Activated CD4-positive, alpha-beta memory T cell treated with anti-CD3 and anti-CD28 coated beads for 36 hours (primary cell): Measurements from ENCODE around the gene SEPTIN1. TPM values are rescaled to one million over a fixed set of nuclear protein-coding genes. Genes with fewer than 3 reads are reported as not detected.

Experiments
- CTCF ChIA-PET: fragments of 350-600 bp; sonication (Branson Sonifier 250); formaldehyde crosslinking; loops from one replicate; lab custom pipeline; 2021; ENCODE audit warnings: antibody characterized with exemption, inconsistent platforms; lab: Charles Lee
- POLR2A ChIA-PET: fragments of 350-600 bp; sonication (Branson Sonifier 250); formaldehyde crosslinking; loops from one replicate; lab custom pipeline; 2021; ENCODE audit warnings: antibody characterized with exemption; lab: Charles Lee
- DNase-seq: peaks from one replicate; pipeline ENCODE4 v3.0.0-alpha.2; 2020
- H3K27ac Mint-ChIP-seq: one replicate; pipeline ENCODE4 v1.8.0; 2021; ENCODE audit warnings: mixed read lengths
- H3K27me3 Mint-ChIP-seq: one replicate; pipeline ENCODE4 v1.8.0; 2021; ENCODE audit warnings: mixed read lengths
- H3K36me3 Mint-ChIP-seq: one replicate; pipeline ENCODE4 v1.8.0; 2021; ENCODE audit warnings: mixed read lengths
- H3K4me1 Mint-ChIP-seq: one replicate; pipeline ENCODE4 v1.8.0; 2021; ENCODE audit warnings: low read depth, mixed read lengths
- H3K4me3 Mint-ChIP-seq: one replicate; pipeline ENCODE4 v1.8.0; 2021; ENCODE audit warnings: mild to moderate bottlenecking, mixed read lengths
- H3K9me3 Mint-ChIP-seq: one replicate; pipeline ENCODE4 v1.8.0; 2021; ENCODE audit warnings: mixed read lengths
- intact Hi-C: fragments of 100-400 bp; cut with micrococcal nuclease; formaldehyde crosslinking; loops from one replicate; pipeline ENCODE4 v1.15.1; 2023
- total RNA-seq, 2 experiments: library from RNA; stranded (reverse); gene quantifications; one replicate each; pipeline ENCODE4 v1.2.3, GENCODE V29; 2021

Gene SEPTIN1
- total RNA-seq, 2 experiments from 2014 or later = 199 to 202 TPM

DNA sequence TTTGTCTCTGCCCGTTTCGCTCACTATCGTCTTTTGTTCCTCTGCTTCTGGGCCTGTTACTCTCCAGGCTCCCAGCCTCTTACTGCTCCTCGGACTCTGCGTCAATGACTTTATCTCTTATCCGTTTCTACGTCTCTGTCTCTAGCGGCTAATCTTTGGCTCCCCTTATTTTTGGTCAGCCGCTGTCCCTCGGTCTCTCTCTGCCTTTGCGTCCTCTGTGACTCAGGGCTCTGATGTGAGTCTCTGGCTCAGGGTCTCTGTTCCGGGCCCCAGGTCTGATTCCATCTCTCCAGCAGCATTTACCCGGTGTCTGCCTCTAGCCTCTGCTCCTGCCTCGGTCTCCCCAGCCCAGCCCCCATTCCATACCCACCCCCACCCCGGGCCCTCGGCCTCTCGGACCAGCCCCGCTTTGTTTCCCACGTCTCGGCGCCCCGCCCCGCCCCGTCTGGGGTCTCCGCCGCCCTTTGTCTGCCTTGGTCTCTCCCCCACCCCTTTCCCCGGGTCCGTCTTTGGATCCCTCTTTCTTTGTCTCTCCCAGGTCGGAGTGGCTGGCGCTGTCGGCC lies 12.3 kb upstream of the SEPTIN1 start:
- Mint-ChIP-seq H3K27ac (peak overlapping the region; percentile 76), H3K9me3 (no peaks in the 10 kb centered on the region), H3K36me3 (peaks cover 15% of the 10 kb centered on the region), H3K4me1 (peaks cover 28% of the 10 kb centered on the region), H3K27me3 (no peaks in the 10 kb centered on the region), H3K4me3 (peak overlapping the region; percentile 81)
- intact Hi-C loops = loop anchor here (2.0 kb wide), 1 partner anchor 14 kb away; no protein-coding TSS in a partner anchor
- no peak for DNase-seq
- ChIA-PET POLR2A (interaction anchor here (0.5 to 2.5 kb wide), 8 partner anchors 12 to 274 kb away, joined by 3 to 20 read pairs (median 4); partner anchors contain the start of genes SEPTIN1, ZNF689 and ZNF771), CTCF (interaction anchor here (0.6 to 3.5 kb wide), 11 partner anchors 13 to 234 kb away, joined by 3 to 48 read pairs (median 5); partner anchors contain the start of genes DCTPP1, SEPTIN1 and ZNF771)

- Mint-ChIP-seq H3K27me3 (no peaks in the 10 kb centered on the region), H3K4me3 (peak overlapping the region; percentile 95), H3K9me3 (no peaks in the 10 kb centered on the region), H3K4me1 (peaks cover 39% of the 10 kb centered on the region), H3K27ac (peak overlapping the region; percentile 95), H3K36me3 (peaks cover 23% of the 10 kb centered on the region)
- ChIA-PET POLR2A (interaction anchor here (0.6 to 2.5 kb wide), 6 partner anchors 9 to 629 kb away, joined by 3 to 20 read pairs (median 14); partner anchors contain the start of genes TBC1D10B, ZNF48 and ZNF771), CTCF (interaction anchor here (0.9 to 4.4 kb wide), 7 partner anchors 9 to 259 kb away, joined by 3 to 24 read pairs (median 12); partner anchors contain the start of genes DCTPP1, TBC1D10B, ZNF48 and ZNF771)
- DNase-seq = no peak
- intact Hi-C loops = loop anchor here (2.0 kb wide), 1 partner anchor 319 kb away; the partner anchor contains the start of gene ALDOA
Measured at GRCh38 chr16:30383521-30383920, 1.2 kb upstream of the SEPTIN1 start.

DNA sequence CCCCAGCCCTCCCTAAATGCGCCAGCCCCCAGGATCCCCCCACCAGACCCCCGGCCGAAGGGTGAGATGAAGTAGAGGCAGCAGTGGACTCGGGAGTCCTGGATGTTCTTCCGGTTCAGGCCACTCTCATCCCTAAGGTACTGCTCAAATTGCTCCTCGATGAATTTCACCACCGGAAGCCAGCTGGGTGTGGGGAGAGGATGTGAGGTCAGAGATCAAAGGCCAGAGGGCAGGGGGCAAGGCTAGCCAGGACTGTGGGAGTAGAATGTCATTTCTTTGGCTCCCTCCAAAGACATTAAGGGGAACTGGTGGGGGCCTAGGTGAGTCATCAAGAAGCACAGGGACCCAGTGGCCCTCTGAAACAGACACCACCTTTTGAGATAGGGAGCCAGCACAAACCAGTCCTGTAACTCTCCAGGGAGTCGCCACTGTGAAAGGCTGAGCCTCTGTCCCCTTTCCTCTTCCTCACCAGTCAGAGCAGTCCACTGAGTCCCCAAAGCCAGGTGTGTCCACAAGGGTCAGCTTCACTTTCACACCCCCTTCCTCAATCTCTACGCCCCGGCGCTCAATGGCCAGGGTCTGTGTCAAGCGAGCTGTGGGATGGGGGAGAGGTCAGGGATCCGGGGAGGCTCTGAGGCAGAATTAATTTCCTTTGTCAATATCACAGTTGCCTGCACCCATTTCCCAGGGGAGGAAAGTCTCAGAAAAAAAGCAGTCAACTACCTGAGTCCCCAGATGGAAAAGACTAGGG lies 895 bp downstream of the SEPTIN1 start:
- no peaks in the 10 kb centered on the region for H3K27me3 Mint-ChIP-seq
- intact Hi-C loops = loop anchor here (2.0 kb wide), 2 partner anchors 13 to 317 kb away; partner anchors contain the start of genes ALDOA and ZNF48
- no peaks in the 10 kb centered on the region for H3K9me3 Mint-ChIP-seq
- DNase-seq = peak; percentile 72
- peak overlapping the region; percentile 95 for H3K4me3 Mint-ChIP-seq
- ChIA-PET CTCF (interaction anchor here (0.9 to 4.4 kb wide), 6 partner anchors 11 to 248 kb away, joined by 3 to 24 read pairs (median 6); partner anchors contain the start of genes DCTPP1, ZNF48 and ZNF771), POLR2A (interaction anchor here (0.9 to 2.5 kb wide), 5 partner anchors 11 to 30 kb away, joined by 3 to 20 read pairs (median 16); partner anchors contain the start of genes TBC1D10B, ZNF48 and ZNF771)
- peaks cover 27% of the 10 kb centered on the region for H3K36me3 Mint-ChIP-seq
- H3K27ac Mint-ChIP-seq = peak overlapping the region; percentile 95
- H3K4me1 Mint-ChIP-seq = peaks cover 49% of the 10 kb centered on the region

- ChIA-PET POLR2A (interaction anchor here (0.9 kb wide), 1 partner anchor 15 kb away, joined by 3 read pairs; no protein-coding TSS in a partner anchor), CTCF (interaction anchor here (0.9 to 4.4 kb wide), 4 partner anchors 12 to 49 kb away, joined by 3 to 24 read pairs (median 13); partner anchors contain the start of genes DCTPP1 and ZNF48)
- no peak for DNase-seq
- Mint-ChIP-seq H3K9me3 (no peaks in the 10 kb centered on the region), H3K27me3 (no peaks in the 10 kb centered on the region), H3K27ac (peak overlapping the region; percentile 95), H3K36me3 (peaks cover 27% of the 10 kb centered on the region), H3K4me3 (peak overlapping the region; percentile 95), H3K4me1 (peaks cover 49% of the 10 kb centered on the region)
- intact Hi-C loops = loop anchor here (2.0 kb wide), 1 partner anchor 14 kb away; the partner anchor contains the start of gene ZNF48
Measured at GRCh38 chr16:30380803-30381208, 1.6 kb downstream of the SEPTIN1 start.

- peaks cover 27% of the 10 kb centered on the region for H3K36me3 Mint-ChIP-seq
- H3K4me3 Mint-ChIP-seq = peak overlapping the region; percentile 99
- intact Hi-C loops = loop anchor here (2.0 kb wide), 1 partner anchor 15 kb away; the partner anchor contains the start of gene ZNF48
- no peaks in the 10 kb centered on the region for H3K27me3 Mint-ChIP-seq
- DNase-seq = no peak
- peak overlapping the region; percentile 95 for H3K27ac Mint-ChIP-seq
- POLR2A ChIA-PET = interaction anchor here (0.8 to 0.9 kb wide), 2 partner anchors 9 to 16 kb away, joined by 3 to 4 read pairs; no protein-coding TSS in a partner anchor
- H3K4me1 Mint-ChIP-seq = peaks cover 49% of the 10 kb centered on the region
- CTCF ChIA-PET = interaction anchor here (1.0 to 4.4 kb wide), 4 partner anchors 13 to 29 kb away, joined by 3 to 24 read pairs (median 13); partner anchors contain the start of genes ZNF48 and ZNF771
- no peaks in the 10 kb centered on the region for H3K9me3 Mint-ChIP-seq
Measured at GRCh38 chr16:30380072-30380802, 2.1 kb downstream of the SEPTIN1 start.

DNA sequence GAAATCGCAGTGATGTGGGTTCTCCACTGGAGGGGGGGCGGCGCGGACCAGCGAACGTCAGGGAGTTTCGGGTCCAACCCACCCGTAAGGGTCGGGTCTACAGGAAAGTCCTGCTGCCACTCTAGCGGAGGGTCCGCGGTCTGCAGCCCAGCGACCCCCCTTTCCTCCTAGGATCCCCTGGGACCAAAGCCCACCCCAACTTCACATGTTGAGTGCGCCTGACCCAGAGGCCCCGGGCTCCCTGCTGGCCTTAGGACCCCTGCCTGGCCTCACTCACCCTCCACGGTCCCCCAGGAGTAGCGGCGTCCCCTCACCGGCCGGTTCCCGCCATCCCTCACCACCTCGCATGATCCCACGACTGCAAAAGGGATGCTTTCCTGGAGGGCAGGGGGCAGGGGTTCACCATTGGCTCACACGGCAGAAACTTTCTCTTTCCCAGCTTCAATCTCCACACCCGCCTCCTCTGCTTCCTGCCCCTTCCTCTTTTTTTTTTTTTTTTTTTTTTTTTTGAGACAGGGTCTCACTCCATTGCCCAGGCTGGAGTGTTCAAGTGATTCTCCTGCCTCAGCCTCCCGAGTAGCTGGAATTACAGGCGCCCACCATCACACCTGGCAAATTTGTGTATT lies 3.1 kb downstream of the SEPTIN1 start:
- H3K4me1 Mint-ChIP-seq = peaks cover 48% of the 10 kb centered on the region
- DNase-seq = no peak
- peak overlapping the region; percentile 99 for H3K4me3 Mint-ChIP-seq
- H3K27ac Mint-ChIP-seq = peak overlapping the region; percentile 96
- intact Hi-C loops = loop anchor here (10.0 kb wide), 2 partner anchors 546 to 554 kb away; partner anchors contain the start of genes FBXL19 and MVP
- POLR2A ChIA-PET = interaction anchor here (0.8 kb wide), 1 partner anchor 8 kb away, joined by 4 read pairs; no protein-coding TSS in a partner anchor
- H3K27me3 Mint-ChIP-seq = no peaks in the 10 kb centered on the region
- H3K36me3 Mint-ChIP-seq = peaks cover 27% of the 10 kb centered on the region
- no peaks in the 10 kb centered on the region for H3K9me3 Mint-ChIP-seq
- CTCF ChIA-PET = interaction anchor here (1.0 kb wide), 1 partner anchor 29 kb away, joined by 3 read pairs; the partner anchor contains the start of gene ZNF771

- peaks cover 44% of the 10 kb centered on the region for H3K4me1 Mint-ChIP-seq
Measured at GRCh38 chr16:30378236-30379157, 3.9 kb downstream of the SEPTIN1 start.

DNA sequence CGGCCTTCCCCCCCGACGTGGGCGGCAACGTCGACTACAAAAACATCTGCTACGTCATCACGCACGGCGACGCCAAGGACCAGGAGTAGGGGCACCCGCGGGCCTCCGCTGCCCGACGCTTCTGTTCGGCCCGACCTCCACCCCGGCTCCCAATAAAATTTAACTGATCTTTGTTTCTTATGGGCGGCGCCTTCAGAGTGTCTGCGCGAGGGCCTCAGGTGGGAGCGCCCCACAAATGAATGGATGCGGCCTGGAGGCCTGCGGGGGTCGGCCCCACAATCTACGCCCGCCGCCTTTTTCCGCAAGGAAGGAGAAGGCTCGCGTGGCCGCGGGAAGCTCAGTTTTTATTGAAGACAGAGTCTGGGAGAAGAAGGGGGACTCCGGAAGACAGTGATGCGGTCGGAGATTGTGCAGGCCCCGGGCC lies 4.5 kb downstream of the SEPTIN1 start:
- POLR2A ChIA-PET = interaction anchor here (0.6 to 1.6 kb wide), 4 partner anchors 11 to 651 kb away, joined by 3 to 6 read pairs (median 4); partner anchors contain the start of gene ZNF771

More at GRCh38 chr16:30378236-30379157, 3.9 kb downstream of the SEPTIN1 start:
- Mint-ChIP-seq H3K27me3 (no peaks in the 10 kb centered on the region), H3K4me3 (peak overlapping the region; percentile 99), H3K36me3 (peaks cover 27% of the 10 kb centered on the region), H3K27ac (peak overlapping the region; percentile 96), H3K9me3 (no peaks in the 10 kb centered on the region)
- intact Hi-C loops = loop anchor here (1.0 to 10.0 kb wide), 5 partner anchors 8 to 554 kb away; partner anchors contain the start of genes FBXL19, MVP, TBC1D10B and YPEL3
- DNase-seq = peak; percentile 100
- ChIA-PET POLR2A (interaction anchor here (0.6 to 1.6 kb wide), 4 partner anchors 11 to 652 kb away, joined by 3 to 6 read pairs (median 4); partner anchors contain the start of gene ZNF771), CTCF (no interaction called here)

DNA sequence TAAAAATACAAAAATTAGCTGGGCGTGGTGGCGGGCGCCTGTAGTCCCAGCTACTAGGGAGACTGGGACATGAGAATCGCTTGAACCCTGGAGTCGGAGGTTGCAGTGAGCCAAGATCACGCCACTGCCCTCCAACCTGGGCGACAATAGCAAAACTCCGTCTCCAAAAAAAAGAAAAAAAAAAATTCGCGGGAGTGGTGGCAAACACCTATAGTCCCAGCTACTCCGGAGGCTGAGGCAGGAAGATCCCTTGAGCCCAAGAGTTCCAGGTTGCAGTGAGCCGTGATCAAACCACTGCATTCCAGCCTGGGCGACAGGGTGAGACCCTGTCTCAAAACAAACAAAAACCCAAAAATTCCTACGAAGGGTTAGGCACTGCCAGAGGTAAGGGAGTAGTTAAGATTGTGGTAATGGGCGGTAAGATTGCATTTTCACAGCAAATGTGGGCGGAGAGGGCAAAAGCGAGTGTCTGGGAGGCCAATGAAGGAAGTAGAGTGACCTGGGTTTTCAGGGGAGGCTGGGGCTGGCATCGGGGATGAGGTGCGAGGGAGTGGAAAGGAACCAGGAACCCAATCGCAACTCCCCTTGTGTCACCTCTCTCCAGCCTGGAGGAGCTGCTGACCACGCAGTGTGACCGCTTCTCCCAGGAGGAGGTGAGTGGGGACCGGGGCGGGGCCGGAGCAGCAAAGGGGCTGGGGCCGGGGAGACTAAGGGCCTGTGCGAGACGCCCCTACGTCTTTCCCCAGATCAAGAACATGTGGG lies 5.1 kb downstream of the SEPTIN1 start:
- Mint-ChIP-seq H3K4me1 (peaks cover 36% of the 10 kb centered on the region), H3K36me3 (peaks cover 27% of the 10 kb centered on the region), H3K4me3 (peak overlapping the region; percentile 99), H3K27me3 (no peaks in the 10 kb centered on the region), H3K9me3 (no peaks in the 10 kb centered on the region), H3K27ac (peak overlapping the region; percentile 96)
- intact Hi-C loops = loop anchor here (10.0 kb wide), 2 partner anchors 548 to 552 kb away; partner anchors contain the start of genes FBXL19 and MVP
- CTCF ChIA-PET = no interaction called here
- DNase-seq = no peak
- POLR2A ChIA-PET = interaction anchor here (1.1 to 1.6 kb wide), 3 partner anchors 10 to 30 kb away, joined by 4 to 6 read pairs (median 5); partner anchors contain the start of gene ZNF771

More for the DNA sequence above, 4.5 kb downstream of the SEPTIN1 start:
- Mint-ChIP-seq H3K36me3 (peaks cover 27% of the 10 kb centered on the region), H3K4me1 (peaks cover 39% of the 10 kb centered on the region), H3K27me3 (no peaks in the 10 kb centered on the region), H3K4me3 (peak overlapping the region; percentile 99), H3K27ac (peak overlapping the region; percentile 96), H3K9me3 (no peaks in the 10 kb centered on the region)
- DNase-seq = peak; percentile 91
- intact Hi-C loops = loop anchor here (1.0 to 10.0 kb wide), 5 partner anchors 8 to 553 kb away; partner anchors contain the start of genes FBXL19, MVP, TBC1D10B and YPEL3
- CTCF ChIA-PET = no interaction called here
